ENCODE measurements around the gene PLA2G4F. TPM values are rescaled to one million over a fixed set of nuclear protein-coding genes. Genes with fewer than 3 reads are reported as not detected.

PLA2G4F gene
- total RNA-seq, 1 experiment from 2014 or later, result 0.05 TPM

GRCh38 chr15:42171122-42171521, 14.7 kb upstream of the PLA2G4F start:
- no peaks in the 10 kb centered on the region for H3K27me3 ChIP-seq (ENCODE audit: insufficient read depth, low read length)
- intact Hi-C loops (cut with micrococcal nuclease), result no loop called here
- no peaks in the 10 kb centered on the region for H3K9me2 ChIP-seq (ENCODE audit: insufficient read depth)
- no peak overlapping the region for H3K4me2 ChIP-seq (ENCODE audit: low read length)
- TF ChIP-seq CBX3 (IDR thresholded peaks at IDR 0.05; ENCODE audit: low read depth), result no peak
- TF ChIP-seq ATF3 (IDR thresholded peaks at IDR 0.05), result no peak
- TF ChIP-seq MAX (IDR thresholded peaks at IDR 0.05), result no peak
- TF ChIP-seq RAD21 (IDR thresholded peaks at IDR 0.05; ENCODE audit: low read depth), result no peak
- no peak for TF ChIP-seq EGR1 (IDR thresholded peaks at IDR 0.05; ENCODE audit: low read depth)
- no peak for TF ChIP-seq ZBTB33 (IDR thresholded peaks at IDR 0.05; ENCODE audit: extremely low read depth, insufficient replicate concordance, low read length)
- no peak for TF ChIP-seq ZNF274 (IDR thresholded peaks at IDR 0.05; ENCODE audit: low read depth, low read length)
- no peak for TF ChIP-seq CEBPB (IDR thresholded peaks at IDR 0.05; ENCODE audit: low read depth)
- no peak for TF ChIP-seq SIN3A (IDR thresholded peaks at IDR 0.05; ENCODE audit: low read depth)
- TF ChIP-seq YY1 (IDR thresholded peaks at IDR 0.05; ENCODE audit: extremely low read depth, insufficient replicate concordance, low read depth, low read length), result no peak
- TF ChIP-seq CTCF (IDR thresholded peaks at IDR 0.05 in 2 of 3, conservative IDR thresholded peaks at IDR 0.05 in 1 of 3; ENCODE audit: borderline replicate concordance in 1 of 3, insufficient read depth in 1 of 3, low read depth in 2 of 3, low read length in 2 of 3), result no peak
- no peak for TF ChIP-seq JUND (IDR thresholded peaks at IDR 0.05)
- no peak for TF ChIP-seq FOSL1 (IDR thresholded peaks at IDR 0.05; ENCODE audit: low read depth)
- TF ChIP-seq REST (IDR thresholded peaks at IDR 0.05; ENCODE audit: low read depth), result no peak
- no peak for TF ChIP-seq TCF7L2 (IDR thresholded peaks at IDR 0.05; ENCODE audit: borderline replicate concordance, extremely low read depth, insufficient read depth, insufficient read length)
- TF ChIP-seq EZH2phosphoT487 (IDR thresholded peaks at IDR 0.05; ENCODE audit: borderline replicate concordance), result no peak
- TF ChIP-seq POLR2AphosphoS5 (IDR thresholded peaks at IDR 0.05; ENCODE audit: low read depth, low read length), result no peak
- no peak for TF ChIP-seq ZFX (IDR thresholded peaks at IDR 0.05)
- no peaks in the 10 kb centered on the region for H3K4me1 ChIP-seq (ENCODE audit: control insufficient read depth in 1 of 2, insufficient read depth in 2 of 2, low read length in 2 of 2)
- no peak overlapping the region for H3K4me3 ChIP-seq (replicated peaks in 1 of 2; ENCODE audit: low read depth in 1 of 2, low read length in 2 of 2)
- no peak overlapping the region for H2AFZ ChIP-seq (ENCODE audit: low read depth, low read length, poor library complexity, severe bottlenecking)
- ATAC-seq, result no peak
- RAD21 ChIA-PET (ENCODE audit: low non-redundant PET in 1 of 2, low total read pairs in 2 of 2, uncharacterized antibody in 2 of 2, unreplicated experiment in 2 of 2), result no interaction called here
- CTCF ChIA-PET, result no interaction called here
- DNase-seq (ENCODE audit: low read depth, low spot score), result no peak
- no TSS peak for BruUV-seq (replicated peaks)
- H3K27ac ChIP-seq (ENCODE audit: low read depth, low read length), result no peak overlapping the region
- no peaks in the 10 kb centered on the region for H3K79me2 ChIP-seq (ENCODE audit: insufficient read depth, low read length)
- H3K36me3 ChIP-seq (ENCODE audit: control insufficient read depth in 1 of 2, insufficient read depth in 2 of 2, low read length in 2 of 2), result peaks cover 15 to 45% of the 10 kb centered on the region in 2 experiments
- H3K9ac ChIP-seq (ENCODE audit: low read length), result no peak overlapping the region
- H3K9me3 ChIP-seq (ENCODE audit: control insufficient read depth in 1 of 2, insufficient read depth in 1 of 2, low read depth in 1 of 2, low read length in 2 of 2), result no peaks in the 10 kb centered on the region
- POLR2A ChIA-PET, result no interaction called here
- H4K20me1 ChIP-seq (ENCODE audit: insufficient read depth), result no peaks in the 10 kb centered on the region

All from HCT116 (cell line).